OCI-LY1 (cell line): Measurements from ENCODE around the gene HSPA4.

Experiments
- H2AFZ ChIP-seq: fragments of 200-600 bp; sonication (generic), shearing (Covaris generic); 2 replicates; pipeline ENCODE4 v1.6.0; 2014; ENCODE audit warnings: antibody characterized with exemption, mild to moderate bottlenecking, low read length
- H3F3A ChIP-seq: fragments of 200-600 bp; sonication (generic), shearing (Covaris generic); 2 replicates; pipeline ENCODE4 v1.6.0; 2014; ENCODE audit warnings: mild to moderate bottlenecking, antibody characterized with exemption, low read length, moderate library complexity; ENCODE audit not compliant: insufficient read depth
- H3K27ac ChIP-seq: fragments of 200-600 bp; sonication (generic); 2 replicates; pipeline ENCODE4 v1.5.1; 2014; ENCODE audit warnings: low read length, mixed run types, mild to moderate bottlenecking, low read depth; ENCODE audit not compliant: poor library complexity, severe bottlenecking
- H3K27me3 ChIP-seq: fragments of 200-600 bp; sonication (generic); 2 replicates; pipeline ENCODE4 v1.6.0; 2014; ENCODE audit warnings: antibody characterized with exemption, mild to moderate bottlenecking, low read length, moderate library complexity; ENCODE audit not compliant: insufficient read depth
- H3K36me3 ChIP-seq: fragments of 200-600 bp; sonication (generic); 2 replicates; pipeline ENCODE4 v1.6.1; 2014; ENCODE audit warnings: mild to moderate bottlenecking, antibody characterized with exemption, low read length, moderate library complexity, mixed read lengths; ENCODE audit not compliant: insufficient read depth
- H3K4me1 ChIP-seq: fragments of 200-600 bp; sonication (generic); 2 replicates; pipeline ENCODE4 v1.5.1; 2014; ENCODE audit warnings: mild to moderate bottlenecking, low read length, moderate library complexity; ENCODE audit not compliant: insufficient read depth, severe bottlenecking
- H3K4me2 ChIP-seq: fragments of 200-600 bp; sonication (generic), shearing (Covaris generic); 2 replicates; pipeline ENCODE4 v1.6.1; 2014; ENCODE audit warnings: low read length
- H3K4me3 ChIP-seq: fragments of 200-600 bp; sonication (generic); 2 replicates; pipeline ENCODE4 v1.5.1; 2014; ENCODE audit warnings: low read length, low read depth, mild to moderate bottlenecking, mixed read lengths; ENCODE audit not compliant: poor library complexity, severe bottlenecking
- H3K79me2 ChIP-seq: fragments of 200-600 bp; shearing (Covaris generic); 2 replicates; pipeline ENCODE4 v1.6.1; 2016; ENCODE audit warnings: mixed run types, low read length, mixed read lengths; ENCODE audit not compliant: insufficient read depth
- H3K9ac ChIP-seq: fragments of 200-600 bp; sonication (generic), shearing (Covaris generic); 2 replicates; pipeline ENCODE4 v1.6.1; 2014; ENCODE audit warnings: mild to moderate bottlenecking, low read length, mixed read lengths
- H3K9me2 ChIP-seq: fragments of 200-600 bp; sonication (generic), shearing (Covaris generic); 2 replicates; pipeline ENCODE4 v1.6.1; 2014; ENCODE audit warnings: low read depth, mild to moderate bottlenecking, low read length, mixed read lengths
- H3K9me3 ChIP-seq: fragments of 200-600 bp; shearing (Covaris generic); 2 replicates; pipeline ENCODE4 v1.6.1; 2014; ENCODE audit warnings: low read length, mixed read lengths
- H4K20me1 ChIP-seq: fragments of 200-600 bp; sonication (generic), shearing (Covaris generic); 2 replicates; pipeline ENCODE4 v1.6.0; 2016; ENCODE audit warnings: mild to moderate bottlenecking, low read length; ENCODE audit not compliant: insufficient read depth
- CTCF ChIP-seq: fragments of 200-600 bp; sonication (generic), shearing (Covaris generic); IDR thresholded peaks from 2 replicates; pipeline ENCODE4 v1.5.1; 2017; ENCODE audit warnings: mild to moderate bottlenecking, antibody characterized with exemption, low read length, moderate library complexity, mixed read lengths
- EZH2 ChIP-seq: fragments of 200-600 bp; sonication (generic), shearing (Covaris generic); IDR thresholded peaks from 2 replicates; pipeline ENCODE4 v1.8.0; 2017; ENCODE audit warnings: borderline replicate concordance, mixed run types, mild to moderate bottlenecking, antibody characterized with exemption, low read length, moderate library complexity, mixed read lengths

Gene HSPA4

GRCh38 chr5:133048993-133049725 is 2.7 kb upstream of the HSPA4 start:
- H3K79me2 ChIP-seq, result peaks cover 27% of the 10 kb centered on the region
- 0 out of 2 replicates have a peak, but pooled peaks cover 5% of the 10 kb centered on the region for H3F3A ChIP-seq
- H3K27ac ChIP-seq, result peak overlapping the region; percentile 97
- peak overlapping the region; percentile 2 for H3K4me3 ChIP-seq
- peak overlapping the region; percentile 51; the same call in 1 of the 2 replicates for H3K9ac ChIP-seq
- no peaks in the 10 kb centered on the region for H3K9me2 ChIP-seq
- no peaks in the 10 kb centered on the region for H3K9me3 ChIP-seq
- H3K4me1 ChIP-seq, result peaks cover 52% of the 10 kb centered on the region
- no peak overlapping the region for H2AFZ ChIP-seq
- no peaks in the 10 kb centered on the region for H4K20me1 ChIP-seq
- H3K36me3 ChIP-seq, result peaks cover 18% of the 10 kb centered on the region
- H3K27me3 ChIP-seq, result no peaks in the 10 kb centered on the region
- H3K4me2 ChIP-seq, result peak overlapping the region; percentile 96
- TF ChIP-seq EZH2 (no peak), CTCF (no peak)

GRCh38 chr5:133049726-133050048 is 2.1 kb upstream of the HSPA4 start:
- peak overlapping the region; percentile 2 for H3K4me3 ChIP-seq
- H3K9ac ChIP-seq, result peak overlapping the region; percentile 51; the same call in 1 of the 2 replicates
- no peaks in the 10 kb centered on the region for H3K27me3 ChIP-seq
- peaks cover 32% of the 10 kb centered on the region for H3K79me2 ChIP-seq
- H3K9me2 ChIP-seq, result no peaks in the 10 kb centered on the region
- H3K4me1 ChIP-seq, result peaks cover 56% of the 10 kb centered on the region
- TF ChIP-seq CTCF, result no peak
- TF ChIP-seq EZH2, result no peak
- peak overlapping the region; percentile 96 for H3K4me2 ChIP-seq
- H4K20me1 ChIP-seq, result no peaks in the 10 kb centered on the region
- peaks cover 23% of the 10 kb centered on the region for H3K36me3 ChIP-seq
- H3K9me3 ChIP-seq, result no peaks in the 10 kb centered on the region
- H2AFZ ChIP-seq, result no peak overlapping the region
- H3K27ac ChIP-seq, result peak overlapping the region; percentile 97
- H3F3A ChIP-seq, result 0 out of 2 replicates have a peak, but pooled peaks cover 5% of the 10 kb centered on the region

GRCh38 chr5:133050521-133050920 is 1.3 kb upstream of the HSPA4 start:
- Histone ChIP-seq H3K4me1 (peaks cover 63% of the 10 kb centered on the region), H3K9me3 (no peaks in the 10 kb centered on the region), H3K4me3 (peak overlapping the region; percentile 98), H3K9ac (peak overlapping the region; percentile 92), H3K27me3 (no peaks in the 10 kb centered on the region), H2AFZ (no peak overlapping the region), H3K9me2 (no peaks in the 10 kb centered on the region), H3K36me3 (peaks cover 28% of the 10 kb centered on the region), H4K20me1 (no peaks in the 10 kb centered on the region), H3K79me2 (peaks cover 40% of the 10 kb centered on the region), H3K27ac (peak overlapping the region; percentile 97), H3F3A (0 out of 2 replicates have a peak, but pooled peaks cover 5% of the 10 kb centered on the region), H3K4me2 (peak overlapping the region; percentile 96)
- TF ChIP-seq EZH2 (no peak), CTCF (no peak)
